ENCODE results near the gene UGT3A2.

DNA sequence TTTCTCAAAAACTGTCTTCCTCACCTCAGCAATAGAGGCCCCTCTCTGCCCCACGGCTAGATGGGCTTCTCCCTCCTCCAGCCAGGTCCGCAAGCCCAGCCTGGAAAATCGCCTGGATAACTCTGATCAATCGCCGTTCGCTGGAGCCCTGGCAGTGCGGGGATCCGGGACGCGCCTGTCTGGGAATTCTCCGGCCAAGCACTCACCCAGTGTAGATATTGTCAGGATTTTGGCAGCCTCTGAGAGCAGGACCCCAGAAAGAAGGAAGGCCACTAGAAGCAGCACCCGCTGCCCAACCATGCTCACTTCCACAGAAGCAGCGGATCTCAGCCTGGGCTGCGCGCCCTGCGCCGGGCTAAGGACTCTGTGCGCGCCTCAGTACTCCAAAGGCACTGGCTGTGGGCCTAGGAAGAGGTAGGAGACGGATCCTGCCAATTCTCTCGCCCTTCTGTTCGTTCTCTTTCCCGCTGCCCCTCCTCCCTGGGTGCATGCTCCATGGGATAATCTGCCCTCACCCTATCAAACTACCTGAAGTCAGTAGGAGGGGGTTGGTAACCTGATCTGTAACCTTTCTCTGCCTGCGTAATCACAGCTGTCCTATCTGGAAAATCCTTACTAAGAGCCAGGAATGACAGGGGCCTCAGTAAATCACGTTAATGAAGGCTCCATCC lies 75.6 kb downstream of the UGT3A2 start, which contains the start of gene UGT3A1:
- TF ChIP-seq POLR2A (IDR thresholded peaks at IDR 0.05), result no peak
- TF ChIP-seq, protein P1, sequence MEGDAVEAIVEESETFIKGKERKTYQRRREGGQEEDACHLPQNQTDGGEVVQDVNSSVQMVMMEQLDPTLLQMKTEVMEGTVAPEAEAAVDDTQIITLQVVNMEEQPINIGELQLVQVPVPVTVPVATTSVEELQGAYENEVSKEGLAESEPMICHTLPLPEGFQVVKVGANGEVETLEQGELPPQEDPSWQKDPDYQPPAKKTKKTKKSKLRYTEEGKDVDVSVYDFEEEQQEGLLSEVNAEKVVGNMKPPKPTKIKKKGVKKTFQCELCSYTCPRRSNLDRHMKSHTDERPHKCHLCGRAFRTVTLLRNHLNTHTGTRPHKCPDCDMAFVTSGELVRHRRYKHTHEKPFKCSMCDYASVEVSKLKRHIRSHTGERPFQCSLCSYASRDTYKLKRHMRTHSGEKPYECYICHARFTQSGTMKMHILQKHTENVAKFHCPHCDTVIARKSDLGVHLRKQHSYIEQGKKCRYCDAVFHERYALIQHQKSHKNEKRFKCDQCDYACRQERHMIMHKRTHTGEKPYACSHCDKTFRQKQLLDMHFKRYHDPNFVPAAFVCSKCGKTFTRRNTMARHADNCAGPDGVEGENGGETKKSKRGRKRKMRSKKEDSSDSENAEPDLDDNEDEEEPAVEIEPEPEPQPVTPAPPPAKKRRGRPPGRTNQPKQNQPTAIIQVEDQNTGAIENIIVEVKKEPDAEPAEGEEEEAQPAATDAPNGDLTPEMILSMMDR (IDR thresholded peaks at IDR 0.05), result no peak
- TF ChIP-seq POLR2AphosphoS5 (IDR thresholded peaks at IDR 0.05), result no peak

Measured in prostate gland (tissue), 2 donors.